K562 (cell line): ENCODE data around the gene PTK7. TPM values are rescaled to one million over a fixed set of nuclear protein-coding genes. Genes with fewer than 3 reads are reported as not detected.
A peak's percentile ranks its signal among the peaks of the same experiment; 100 is the strongest.

ENCODE experiments used
- ATAC-seq: fragments of 200-7000 bp; cut with Tn5 transposase; 3 replicates; pipeline ENCODE4 v1.9.1; 2020; ENCODE audit warnings: moderate library complexity
- BruUV-seq: library from RNA; stranded (reverse); fragments of 400-500 nt; replicated peaks from 2 replicates; lab custom pipeline; 2021; lab: Mats Ljungman, UMichigan
- CTCF ChIA-PET: fragments of 300-600 bp; formaldehyde crosslinking; extraction: SDS; loops from one replicate; lab custom pipeline; 2021; ENCODE audit warnings: low intra/inter-chr PET ratio; lab: Yijun Ruan, JAX
- POLR2A ChIA-PET: fragments of 300-600, 350-650 bp; sonication (Branson Sonifier 250); formaldehyde crosslinking; extraction: SDS; loops from one replicate; lab custom pipeline; 2021; ENCODE audit warnings: antibody characterized with exemption, inconsistent platforms; lab: Yijun Ruan, JAX
- DNase-seq, 4 experiments: peaks; one replicate each; pipeline versions ENCODE4 v3.0.0 to v3.0.0-alpha.2; 2011 to 2018; ENCODE audit warnings: low spot score in 3 of 4, mixed read lengths in 3 of 4; ENCODE audit errors: extremely low read depth in 1 of 4
- FAIRE-seq: peaks from 2 replicates; lab custom pipeline; 2011; peaks lifted over from hg19 to GRCh38; lab: Jason Lieb, UNC
- H2AFZ ChIP-seq: 2 replicates; pipeline ENCODE4 v1.6.0; 2011; ENCODE audit warnings: low read depth, low read length, control low read depth, inconsistent platforms
- H3K27ac ChIP-seq: fragments of 200-600 bp; 3 replicates; pipeline ENCODE4 v1.8.0; 2011; ENCODE audit warnings: low read depth, mild to moderate bottlenecking, control low read depth, inconsistent platforms, low read length, moderate library complexity, mixed read lengths; ENCODE audit errors: extremely low read depth
- H3K27me3 ChIP-seq, 2 experiments: fragments of 300-600 bp in 1 of 2; 2 replicates in 1 of 2; 3 replicates in 1 of 2; pipeline versions ENCODE4 v1.6.0 to v1.8.0; 2011; ENCODE audit warnings: inconsistent platforms in 2 of 2, low read length in 2 of 2, mild to moderate bottlenecking in 1 of 2, mixed read lengths in 1 of 2, moderate library complexity in 1 of 2; ENCODE audit not compliant: control insufficient read depth in 2 of 2, insufficient read depth in 2 of 2
- H3K36me3 ChIP-seq: fragments of 300-600 bp; 3 replicates; pipeline ENCODE4 v1.8.0; 2011; ENCODE audit warnings: mild to moderate bottlenecking, low read length, inconsistent platforms; ENCODE audit not compliant: control insufficient read depth, insufficient read depth
- H3K4me1 ChIP-seq, 2 experiments: fragments of 200-600 bp in 1 of 2; replicated peaks in 1 of 2; 2 replicates in 1 of 2; 3 replicates in 1 of 2; pipeline versions ENCODE4 v1.5.1 to v1.8.0; 2011; ENCODE audit warnings: inconsistent platforms in 2 of 2, low read length in 2 of 2, mild to moderate bottlenecking in 1 of 2, mixed read lengths in 1 of 2, moderate library complexity in 1 of 2; ENCODE audit not compliant: control insufficient read depth in 2 of 2, insufficient read depth in 2 of 2
- H3K4me2 ChIP-seq: 2 replicates; pipeline ENCODE4 v1.6.1; 2011; ENCODE audit warnings: low read length, control low read depth, inconsistent platforms, mixed read lengths; ENCODE audit not compliant: insufficient read depth
- H3K4me3 ChIP-seq: fragments of 200-600 bp; sonication (generic), shearing (Covaris generic); 2 replicates; pipeline ENCODE4 v1.5.1; 2016; ENCODE audit warnings: control low read depth, inconsistent platforms
- H3K79me2 ChIP-seq: fragments of 200-600 bp; 3 replicates; pipeline ENCODE4 v1.8.0; 2011; ENCODE audit warnings: low read length, inconsistent platforms; ENCODE audit not compliant: control insufficient read depth, insufficient read depth
- H3K9ac ChIP-seq, 2 experiments: 2 replicates each; pipeline versions ENCODE4 v1.6.0 to v1.6.1; 2011; ENCODE audit warnings: low read depth in 2 of 2, low read length in 2 of 2, control low read depth in 1 of 2, inconsistent platforms in 1 of 2, mild to moderate bottlenecking in 1 of 2, mixed read lengths in 1 of 2; ENCODE audit not compliant: insufficient read depth in 1 of 2
- H3K9me1 ChIP-seq: one replicate; pipeline ENCODE4 v1.6.0; 2011; ENCODE audit warnings: inconsistent platforms, mild to moderate bottlenecking, low read length, moderate library complexity; ENCODE audit not compliant: control insufficient read depth, insufficient read depth
- H3K9me3 ChIP-seq: replicated peaks from 2 replicates; pipeline ENCODE4 v1.5.1; 2011; ENCODE audit warnings: low read depth, low read length, inconsistent platforms; ENCODE audit not compliant: control insufficient read depth, insufficient read depth
- H4K20me1 ChIP-seq: replicated peaks from 2 replicates; pipeline ENCODE4 v1.6.1; 2011; ENCODE audit warnings: low read length, inconsistent platforms, mixed read lengths; ENCODE audit not compliant: control insufficient read depth, insufficient read depth
- BACH1 ChIP-seq: fragments of 200-800 bp; sonication (Bioruptor generic); IDR thresholded peaks from 2 replicates; pipeline ENCODE4 v1.6.1; 2016; ENCODE audit warnings: missing genetic modification characterization, missing compliant biosample characterization
- C11orf30 ChIP-seq: fragments of 450-650 bp; IDR thresholded peaks from 2 replicates; pipeline ENCODE4 v1.6.1; 2016; ENCODE audit warnings: low read depth, mild to moderate bottlenecking
- ELF2 ChIP-seq: fragments of 250-450 bp; sonication (Bioruptor Pico); IDR thresholded peaks from 2 replicates; pipeline ENCODE4 v1.5.0; 2021; ENCODE audit warnings: mild to moderate bottlenecking
- FOXA1 ChIP-seq: fragments of 450-650 bp; IDR thresholded peaks from 2 replicates; pipeline ENCODE4 v1.6.1; 2016; ENCODE audit warnings: mild to moderate bottlenecking, borderline replicate concordance
- FOXK1 ChIP-seq: sonication (generic); formaldehyde crosslinking; IDR thresholded peaks from 2 replicates; pipeline ENCODE4 v1.8.0; 2022; ENCODE audit warnings: missing genetic modification reagents, mild to moderate bottlenecking, borderline replicate concordance
- GATAD2A ChIP-seq: fragments of 450-650 bp; IDR thresholded peaks from 2 replicates; pipeline ENCODE4 v1.6.1; 2017
- HNRNPK ChIP-seq: fragments of 200-400 bp; formaldehyde crosslinking; IDR thresholded peaks from one replicate; pipeline ENCODE4 v1.6.1; 2018; ENCODE audit warnings: mild to moderate bottlenecking, low read depth, low read length; ENCODE audit not compliant: poor library complexity, severe bottlenecking
- MAFF ChIP-seq: IDR thresholded peaks from 2 replicates; pipeline ENCODE4 v1.6.1; 2012; ENCODE audit warnings: low read length, improper control_type of control experiment
- MAFG ChIP-seq: fragments of 450-650 bp; conservative IDR thresholded peaks from 2 replicates; pipeline ENCODE4 v1.6.1; 2016; ENCODE audit warnings: missing genetic modification characterization, missing compliant biosample characterization
- MAFK ChIP-seq: IDR thresholded peaks from 2 replicates; pipeline ENCODE4 v1.6.1; 2011; ENCODE audit warnings: low read length, improper control_type of control experiment
- NFE2 ChIP-seq: IDR thresholded peaks from 2 replicates; pipeline ENCODE4 v1.6.1; 2014; ENCODE audit warnings: antibody characterized with exemption, low read depth
- NFE2L1 ChIP-seq: fragments of 450-650 bp; IDR thresholded peaks from 2 replicates; pipeline ENCODE4 v1.6.1; 2016; ENCODE audit warnings: missing genetic modification characterization, low read depth, mild to moderate bottlenecking, missing compliant biosample characterization, moderate library complexity, borderline replicate concordance
- POLR2H ChIP-seq: IDR thresholded peaks from 2 replicates; pipeline ENCODE4 v1.6.1; 2016; ENCODE audit warnings: missing genetic modification characterization, low read depth, mild to moderate bottlenecking, control low read depth, missing compliant biosample characterization, moderate library complexity
- SRSF7 ChIP-seq: fragments of 200-400 bp; formaldehyde crosslinking; optimal IDR thresholded peaks from 2 replicates; pipeline ENCODE3; 2017; ENCODE audit warnings: mild to moderate bottlenecking, low read depth, low read length
- TEAD4 ChIP-seq, 2 experiments: sonication (generic) in 1 of 2; formaldehyde crosslinking in 1 of 2; IDR thresholded peaks; 2 replicates each; pipeline versions ENCODE4 v1.6.1 to v1.8.0; 2012 to 2022; ENCODE audit warnings: borderline replicate concordance in 1 of 2, inconsistent platforms in 1 of 2, low read length in 1 of 2, mild to moderate bottlenecking in 1 of 2, missing genetic modification reagents in 1 of 2
- ZNF316 ChIP-seq: fragments of 450-650 bp; IDR thresholded peaks from 2 replicates; pipeline ENCODE4 v1.6.1; 2016
- WGBS: fragments of 100-300 bp; shearing (Covaris generic); methylation state at CpG from one replicate; pipeline ENCODE4 v1.1.6; 2016; ENCODE audit warnings: low coverage, mixed read lengths; ENCODE audit not compliant: insufficient coverage; ENCODE audit errors: missing lambda C conversion rate; 5-methylcytosine and 5-hydroxymethylcytosine counted together
- in situ Hi-C: fragments of 300-500 bp; cut with MboI; formaldehyde crosslinking; loops from 4 replicates; pipeline ENCODE4 v1.15.0; 2018; ENCODE audit warnings: inconsistent platforms, mixed read lengths
- intact Hi-C: fragments of 100-400 bp; cut with micrococcal nuclease; formaldehyde crosslinking; loops from 2 replicates; pipeline ENCODE4 v1.14.2; 2022
- polyA plus RNA-seq, 8 experiments: library from polyadenylated mRNA; depleted of rRNA in 4 of 8; stranded (reverse) in 5 of 8; unstranded in 3 of 8; fragments of >200 nt; fragmentation: Nextera tagmentation in 2 of 8; fragmentation: Illumina TruSeq in 1 of 8; extraction: Ambion mirVana in 2 of 8; extraction: Trizol in 1 of 8; gene quantifications; 2 replicates each; pipeline versions ENCODE4 v1.2.1 to v1.2.3, GENCODE V29; 2011 to 2014; ENCODE audit warnings: inconsistent platforms in 1 of 8, missing spikeins in 1 of 8
- total RNA-seq, 7 experiments: library from RNA; depleted of rRNA in 6 of 7; stranded (reverse); fragments of >200 nt in 6 of 7; fragmentation: Illumina TruSeq in 2 of 7; extraction: Trizol in 2 of 7; gene quantifications; 2 replicates each; pipeline versions ENCODE4 v1.2.1 to v1.2.3, GENCODE V29; 2011 to 2021; ENCODE audit warnings: low replicate concordance in 1 of 7

Gene PTK7
- total and polyA plus RNA-seq, 9 of the 15 experiments (the other 6 are each of a cell fraction or from before 2014, with no cell fraction given): 0.20 to 6.8 (median 4.2) TPM

GRCh38 chr6:43207286-43207685, 131.2 kb downstream of the PTK7 start:
- Histone ChIP-seq H4K20me1 (no peaks in the 10 kb centered on the region; the same call in 1 of the 2 replicates), H3K4me2 (no peak overlapping the region), H3K4me3 (no peak overlapping the region), H3K27ac (no peak overlapping the region), H3K36me3 (no peaks in the 10 kb centered on the region), H3K9me3 (no peaks in the 10 kb centered on the region), H3K9ac (no peak overlapping the region), H3K9me1 (no peaks in the 10 kb centered on the region), H3K4me1 (peaks cover 0 to 3% of the 10 kb centered on the region in 2 experiments; a peak in 1 of 5 replicates), H3K79me2 (no peaks in the 10 kb centered on the region), H3K27me3 (no peaks in the 10 kb centered on the region), H2AFZ (no peak overlapping the region)
- in situ Hi-C loops: no loop called here
- no TSS peak for BruUV-seq
- ATAC-seq (no peak), DNase-seq (no peak), FAIRE-seq (no peak)
- intact Hi-C loops: no loop called here
- 68% methylated on average over 2 of the region's 2 CpGs for WGBS
- ChIA-PET CTCF (no interaction called here), POLR2A (no interaction called here)
- TF ChIP-seq ELF2 (CRISPR knock-in tag) (no peak), NFE2L1 (tag) (peak; percentile 85), SRSF7 (no peak), MAFF (peak; percentile 87), BACH1 (tag) (peak; percentile 73; the same call in 1 of the 2 replicates), POLR2H (peak; percentile 19; the same call in 1 of the 2 replicates), TEAD4 (IDR thresholded peaks at IDR 0.05; ENCODE audit: low read length) (no peak), TEAD4 (CRISPR knock-in tag; IDR thresholded peaks at IDR 0.05; ENCODE audit: borderline replicate concordance) (no peak), ZNF316 (peak; percentile 97), GATAD2A (0 out of 2 replicates have a peak, but pooled peaks have one; percentile 32), C11orf30 (peak; percentile 89), MAFK (peak; percentile 81), FOXA1 (0 out of 2 replicates have a peak, but pooled peaks have one; percentile 9), NFE2 (peak; percentile 85), MAFG (tag) (peak; percentile 93), FOXK1 (CRISPR knock-in tag) (no peak), HNRNPK (no peak)

Other genes starting within 250 kb of the PTK7 start
Only the 7 nearest of the 18 such genes appear.
- gene PPP2R5D, start 91.7 kb upstream of the PTK7 start, total RNA-seq (2014; rRNA removed): 45.2 and 50.5 TPM in 2 replicates
- 35.3 and 36.3 TPM in 2 replicates for gene PPP2R5D, start 91.7 kb upstream of the PTK7 start, total RNA-seq (2014; rRNA removed; fragmentation: Illumina TruSeq; extraction: Trizol)
- gene PPP2R5D, start 91.7 kb upstream of the PTK7 start, total RNA-seq (2015; rRNA removed; fragmentation: Illumina TruSeq; extraction: Trizol): 37.4 and 37.7 TPM in 2 replicates
- gene PPP2R5D, start 91.7 kb upstream of the PTK7 start, total RNA-seq (2021): 45.3 and 45.5 TPM in 2 replicates
- gene PPP2R5D, start 91.7 kb upstream of the PTK7 start, polyA plus RNA-seq (2011; rRNA removed): 55.5 and 63.3 TPM in 2 replicates
- gene PPP2R5D, start 91.7 kb upstream of the PTK7 start, polyA plus RNA-seq (2014; fragmentation: Illumina TruSeq; extraction: Trizol): 68.8 and 96.1 TPM in 2 replicates
- gene PPP2R5D, start 91.7 kb upstream of the PTK7 start, polyA plus RNA-seq (2014; fragmentation: Nextera tagmentation; extraction: Ambion mirVana): 1 to 10 TPM; 1.3 to 1.9 TPM
- gene PPP2R5D, start 91.7 kb upstream of the PTK7 start, polyA plus RNA-seq (2014; rRNA removed): 36.6 and 38.4 TPM in 2 replicates
- 120 and 154 TPM in 2 replicates for gene MEA1, start 62.4 kb upstream of the PTK7 start, total RNA-seq (2014; rRNA removed)
- 126 and 153 TPM in 2 replicates for gene MEA1, start 62.4 kb upstream of the PTK7 start, total RNA-seq (2014; rRNA removed; fragmentation: Illumina TruSeq; extraction: Trizol)
- 201 and 209 TPM in 2 replicates for gene MEA1, start 62.4 kb upstream of the PTK7 start, total RNA-seq (2015; rRNA removed; fragmentation: Illumina TruSeq; extraction: Trizol)
- 86.8 and 91.5 TPM in 2 replicates for gene MEA1, start 62.4 kb upstream of the PTK7 start, total RNA-seq (2021)
- gene MEA1, start 62.4 kb upstream of the PTK7 start, polyA plus RNA-seq (2011; rRNA removed): 119 and 138 TPM in 2 replicates
- 156 and 199 TPM in 2 replicates for gene MEA1, start 62.4 kb upstream of the PTK7 start, polyA plus RNA-seq (2014; fragmentation: Illumina TruSeq; extraction: Trizol)
- gene MEA1, start 62.4 kb upstream of the PTK7 start, polyA plus RNA-seq (2014; fragmentation: Nextera tagmentation; extraction: Ambion mirVana): 100 to 1,000 TPM; 152 to 210 TPM
- 141 and 143 TPM in 2 replicates for gene MEA1, start 62.4 kb upstream of the PTK7 start, polyA plus RNA-seq (2014; rRNA removed)
- gene KLHDC3, start 62.1 kb upstream of the PTK7 start, total RNA-seq (2014; rRNA removed): 126 and 175 TPM in 2 replicates
- gene KLHDC3, start 62.1 kb upstream of the PTK7 start, total RNA-seq (2014; rRNA removed; fragmentation: Illumina TruSeq; extraction: Trizol): 90.4 and 107 TPM in 2 replicates
- 100 and 104 TPM in 2 replicates for gene KLHDC3, start 62.1 kb upstream of the PTK7 start, total RNA-seq (2015; rRNA removed; fragmentation: Illumina TruSeq; extraction: Trizol)
- 167 and 171 TPM in 2 replicates for gene KLHDC3, start 62.1 kb upstream of the PTK7 start, total RNA-seq (2021)
- gene KLHDC3, start 62.1 kb upstream of the PTK7 start, polyA plus RNA-seq (2011; rRNA removed): 118 and 135 TPM in 2 replicates
- gene KLHDC3, start 62.1 kb upstream of the PTK7 start, polyA plus RNA-seq (2014; fragmentation: Illumina TruSeq; extraction: Trizol): 159 and 168 TPM in 2 replicates
- 10 to 100 TPM in 1 of 2 experiments, 1 to 10 TPM in 1; 4.5 to 14.7 TPM for gene KLHDC3, start 62.1 kb upstream of the PTK7 start, polyA plus RNA-seq (2014; fragmentation: Nextera tagmentation; extraction: Ambion mirVana)
- 104 and 136 TPM in 2 replicates for gene KLHDC3, start 62.1 kb upstream of the PTK7 start, polyA plus RNA-seq (2014; rRNA removed)
- gene RRP36, start 54.7 kb upstream of the PTK7 start, total RNA-seq (2014; rRNA removed): 133 and 150 TPM in 2 replicates
- gene RRP36, start 54.7 kb upstream of the PTK7 start, total RNA-seq (2014; rRNA removed; fragmentation: Illumina TruSeq; extraction: Trizol): 138 and 143 TPM in 2 replicates
- gene RRP36, start 54.7 kb upstream of the PTK7 start, total RNA-seq (2015; rRNA removed; fragmentation: Illumina TruSeq; extraction: Trizol): 143 and 144 TPM in 2 replicates
- 101 TPM in 2 replicates for gene RRP36, start 54.7 kb upstream of the PTK7 start, total RNA-seq (2021)
- gene RRP36, start 54.7 kb upstream of the PTK7 start, polyA plus RNA-seq (2011; rRNA removed): 68.4 and 83.5 TPM in 2 replicates
- gene RRP36, start 54.7 kb upstream of the PTK7 start, polyA plus RNA-seq (2014; fragmentation: Illumina TruSeq; extraction: Trizol): 93.6 and 114 TPM in 2 replicates
- gene RRP36, start 54.7 kb upstream of the PTK7 start, polyA plus RNA-seq (2014; fragmentation: Nextera tagmentation; extraction: Ambion mirVana): 10 to 100 TPM; 27.6 to 31.7 TPM
- gene RRP36, start 54.7 kb upstream of the PTK7 start, polyA plus RNA-seq (2014; rRNA removed): 129 and 132 TPM in 2 replicates
- gene CUL7, start 22.5 kb upstream of the PTK7 start, total RNA-seq (2014; rRNA removed): 8.6 and 10.9 TPM in 2 replicates
- 3.7 and 4.8 TPM in 2 replicates for gene CUL7, start 22.5 kb upstream of the PTK7 start, total RNA-seq (2014; rRNA removed; fragmentation: Illumina TruSeq; extraction: Trizol)
- 8.0 and 8.3 TPM in 2 replicates for gene CUL7, start 22.5 kb upstream of the PTK7 start, total RNA-seq (2015; rRNA removed; fragmentation: Illumina TruSeq; extraction: Trizol)
- 13.5 and 14.7 TPM in 2 replicates for gene CUL7, start 22.5 kb upstream of the PTK7 start, total RNA-seq (2021)
- 20.1 and 40.1 TPM in 2 replicates for gene CUL7, start 22.5 kb upstream of the PTK7 start, polyA plus RNA-seq (2011; rRNA removed)
- gene CUL7, start 22.5 kb upstream of the PTK7 start, polyA plus RNA-seq (2014; fragmentation: Illumina TruSeq; extraction: Trizol): 10.2 and 10.4 TPM in 2 replicates
- under 1 TPM; 0.44 to 0.74 TPM for gene CUL7, start 22.5 kb upstream of the PTK7 start, polyA plus RNA-seq (2014; fragmentation: Nextera tagmentation; extraction: Ambion mirVana)
- gene CUL7, start 22.5 kb upstream of the PTK7 start, polyA plus RNA-seq (2014; rRNA removed): 11.9 and 14.3 TPM in 2 replicates
- gene MRPL2, start 16.9 kb upstream of the PTK7 start, total RNA-seq (2014; rRNA removed): 87.3 and 125 TPM in 2 replicates
- gene MRPL2, start 16.9 kb upstream of the PTK7 start, total RNA-seq (2014; rRNA removed; fragmentation: Illumina TruSeq; extraction: Trizol): 95.4 and 98.5 TPM in 2 replicates
- gene MRPL2, start 16.9 kb upstream of the PTK7 start, total RNA-seq (2015; rRNA removed; fragmentation: Illumina TruSeq; extraction: Trizol): 121 and 125 TPM in 2 replicates
- 254 and 262 TPM in 2 replicates for gene MRPL2, start 16.9 kb upstream of the PTK7 start, total RNA-seq (2021)
- 80.6 and 130 TPM in 2 replicates for gene MRPL2, start 16.9 kb upstream of the PTK7 start, polyA plus RNA-seq (2011; rRNA removed)
- gene MRPL2, start 16.9 kb upstream of the PTK7 start, polyA plus RNA-seq (2014; fragmentation: Illumina TruSeq; extraction: Trizol): 195 and 200 TPM in 2 replicates
- gene MRPL2, start 16.9 kb upstream of the PTK7 start, polyA plus RNA-seq (2014; fragmentation: Nextera tagmentation; extraction: Ambion mirVana): 100 to 1,000 TPM in 1 of 2 experiments, 10 to 100 TPM in 1; 63.1 to 130 TPM
- 131 and 157 TPM in 2 replicates for gene MRPL2, start 16.9 kb upstream of the PTK7 start, polyA plus RNA-seq (2014; rRNA removed)
- 7.8 and 8.2 TPM in 2 replicates for gene KLC4, start 16.7 kb upstream of the PTK7 start, total RNA-seq (2014; rRNA removed)
- gene KLC4, start 16.7 kb upstream of the PTK7 start, total RNA-seq (2014; rRNA removed; fragmentation: Illumina TruSeq; extraction: Trizol): 3.5 and 5.9 TPM in 2 replicates
- gene KLC4, start 16.7 kb upstream of the PTK7 start, total RNA-seq (2015; rRNA removed; fragmentation: Illumina TruSeq; extraction: Trizol): 5.7 TPM in 2 replicates
- 12.7 and 14.3 TPM in 2 replicates for gene KLC4, start 16.7 kb upstream of the PTK7 start, total RNA-seq (2021)
- 13.0 and 28.0 TPM in 2 replicates for gene KLC4, start 16.7 kb upstream of the PTK7 start, polyA plus RNA-seq (2011; rRNA removed)
- gene KLC4, start 16.7 kb upstream of the PTK7 start, polyA plus RNA-seq (2014; fragmentation: Illumina TruSeq; extraction: Trizol): 7.4 and 7.7 TPM in 2 replicates
- 1 to 10 TPM; 1.7 to 3.0 TPM for gene KLC4, start 16.7 kb upstream of the PTK7 start, polyA plus RNA-seq (2014; fragmentation: Nextera tagmentation; extraction: Ambion mirVana)
- gene KLC4, start 16.7 kb upstream of the PTK7 start, polyA plus RNA-seq (2014; rRNA removed): 8.5 and 16.2 TPM in 2 replicates